Measurements from ENCODE around the gene DYNLT2.

The DYNLT2 gene

DNA sequence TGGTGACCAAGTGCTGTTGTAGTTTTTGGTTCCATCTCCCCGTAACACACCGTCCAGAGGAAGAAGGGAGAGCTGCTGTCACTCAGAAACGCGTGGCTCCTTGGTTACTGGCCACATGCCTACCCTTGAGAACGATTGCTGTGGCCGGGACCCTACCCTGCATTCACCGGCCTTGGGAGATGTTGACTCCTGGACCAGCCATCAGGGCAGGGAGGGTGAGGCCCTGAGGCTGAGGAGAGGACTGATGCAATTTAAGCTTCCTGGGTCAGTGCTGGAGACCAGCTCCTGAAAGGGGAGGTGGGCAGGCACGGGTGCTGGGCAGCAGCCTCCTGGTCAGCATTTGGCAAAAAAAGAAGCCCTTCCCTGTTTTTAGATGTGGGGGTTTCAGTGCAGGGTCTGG, 31.6 kb upstream of the DYNLT2 start:
- H3K27me3 ChIP-seq (replicated peaks), result no peaks in the 10 kb centered on the region
- no peak overlapping the region for H3K27ac ChIP-seq
- no peak overlapping the region for H3K4me3 ChIP-seq (ENCODE audit: low read depth, low read length)
- no peak for DNase-seq
- H3K36me3 ChIP-seq (replicated peaks), result no peaks in the 10 kb centered on the region
- TF ChIP-seq CTCF (IDR thresholded peaks at IDR 0.05; ENCODE audit: low read depth, low read length, missing control alignments), result no peak
- in situ Hi-C loops (cut with HindIII; ENCODE audit: low pct_ligation_motif_present, low sequenced_read_pairs), result no loop called here

DNA sequence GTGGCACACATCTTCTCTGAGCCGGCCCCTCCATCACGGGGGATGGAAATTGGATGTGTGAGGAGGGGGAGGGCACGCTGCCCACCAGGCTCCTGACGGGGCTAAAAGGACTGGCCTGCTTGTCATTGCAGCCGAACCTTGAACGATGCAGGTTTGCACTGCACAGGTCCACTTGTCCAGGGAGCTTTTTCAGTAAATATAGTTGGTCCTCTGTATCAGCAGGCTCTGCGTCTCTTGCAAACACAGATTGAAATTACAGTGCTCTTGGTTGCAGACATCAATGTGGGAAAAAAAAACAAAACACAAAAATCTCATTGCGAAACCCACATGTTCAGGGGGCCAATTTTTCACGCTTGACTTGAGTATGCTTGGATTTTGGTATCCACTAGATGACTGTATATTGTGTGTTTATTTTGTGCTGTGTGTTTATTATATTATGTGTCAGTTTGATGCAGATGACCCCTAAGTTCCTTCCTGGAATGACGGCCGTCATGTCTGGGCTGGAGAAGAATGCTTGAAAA, 29.3 kb upstream of the DYNLT2 start:
- Histone ChIP-seq H3K4me3 (ENCODE audit: low read depth, low read length) (no peak overlapping the region), H3K27ac (no peak overlapping the region), H3K36me3 (replicated peaks) (no peaks in the 10 kb centered on the region), H3K27me3 (replicated peaks) (no peaks in the 10 kb centered on the region)
- in situ Hi-C loops (cut with HindIII; ENCODE audit: low pct_ligation_motif_present, low sequenced_read_pairs), result no loop called here
- TF ChIP-seq CTCF (IDR thresholded peaks at IDR 0.05; ENCODE audit: low read depth, low read length, missing control alignments), result no peak
- no peak for DNase-seq

GRCh38 chr6:169779896-169780295, 28.5 kb upstream of the DYNLT2 start:
- DNase-seq, result no peak
- Histone ChIP-seq H3K36me3 (replicated peaks) (no peaks in the 10 kb centered on the region), H3K27me3 (replicated peaks) (no peaks in the 10 kb centered on the region), H3K4me3 (ENCODE audit: low read depth, low read length) (no peak overlapping the region), H3K27ac (no peak overlapping the region)
- no peak for TF ChIP-seq CTCF (IDR thresholded peaks at IDR 0.05; ENCODE audit: low read depth, low read length, missing control alignments)
- in situ Hi-C loops (cut with HindIII; ENCODE audit: low pct_ligation_motif_present, low sequenced_read_pairs), result no loop called here

GRCh38 chr6:169779092-169779815, 27.9 kb upstream of the DYNLT2 start:
- TF ChIP-seq CTCF (IDR thresholded peaks at IDR 0.05; ENCODE audit: low read depth, low read length, missing control alignments), result no peak
- Histone ChIP-seq H3K4me3 (ENCODE audit: low read depth, low read length) (no peak overlapping the region), H3K27me3 (replicated peaks) (no peaks in the 10 kb centered on the region), H3K36me3 (replicated peaks) (no peaks in the 10 kb centered on the region), H3K27ac (no peak overlapping the region)
- DNase-seq, result no peak
- in situ Hi-C loops (cut with HindIII; ENCODE audit: low pct_ligation_motif_present, low sequenced_read_pairs), result no loop called here

DNA sequence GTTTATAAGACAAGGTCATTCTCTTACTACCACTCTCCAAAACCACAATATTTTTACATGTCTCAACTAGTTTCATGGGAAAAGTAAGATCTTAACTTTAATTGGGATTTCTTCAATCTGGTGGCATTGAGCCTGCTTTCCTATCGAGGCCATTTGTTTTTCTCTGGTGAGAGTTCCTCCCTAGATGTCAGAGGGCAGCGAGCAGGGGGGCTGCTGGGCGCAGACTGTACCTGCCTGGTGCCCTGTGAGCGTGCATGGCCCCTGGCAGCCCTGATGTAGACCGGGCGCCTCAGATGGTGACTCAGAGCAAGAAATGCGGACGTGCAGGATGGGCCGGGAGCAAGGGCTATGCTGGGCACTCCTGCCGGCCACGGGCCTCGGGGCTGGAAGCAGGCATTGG, 27.3 kb upstream of the DYNLT2 start:
- no peaks in the 10 kb centered on the region for H3K36me3 ChIP-seq (replicated peaks)
- H3K27me3 ChIP-seq (replicated peaks), result no peaks in the 10 kb centered on the region
- in situ Hi-C loops (cut with HindIII; ENCODE audit: low pct_ligation_motif_present, low sequenced_read_pairs), result no loop called here
- H3K27ac ChIP-seq, result no peak overlapping the region
- no peak for TF ChIP-seq CTCF (IDR thresholded peaks at IDR 0.05; ENCODE audit: low read depth, low read length, missing control alignments)
- DNase-seq, result no peak
- no peak overlapping the region for H3K4me3 ChIP-seq (ENCODE audit: low read depth, low read length)

DNA sequence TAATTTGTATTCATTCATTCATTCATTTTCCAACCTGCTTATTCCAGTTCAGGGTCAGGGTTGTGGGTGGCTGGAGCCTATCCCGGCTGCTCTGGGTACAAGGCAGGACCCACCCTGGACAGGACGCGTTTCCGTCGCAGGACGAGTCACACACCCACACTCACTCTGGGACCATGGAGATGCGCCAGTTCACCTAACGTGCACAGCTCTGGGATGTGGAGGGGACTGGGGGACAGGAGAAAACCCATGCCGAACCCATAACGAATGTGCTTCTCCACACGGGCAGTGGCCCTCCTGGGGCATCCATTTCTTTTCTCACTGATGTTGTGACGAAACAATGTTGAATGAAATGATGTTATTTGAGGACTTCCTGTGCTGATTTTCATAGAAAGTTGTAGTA, 26.5 kb upstream of the DYNLT2 start:
- H3K27ac ChIP-seq, result no peak overlapping the region
- no peak overlapping the region for H3K4me3 ChIP-seq (ENCODE audit: low read depth, low read length)
- TF ChIP-seq CTCF (IDR thresholded peaks at IDR 0.05; ENCODE audit: low read depth, low read length, missing control alignments), result no peak
- in situ Hi-C loops (cut with HindIII; ENCODE audit: low pct_ligation_motif_present, low sequenced_read_pairs), result no loop called here
- H3K27me3 ChIP-seq (replicated peaks), result no peaks in the 10 kb centered on the region
- DNase-seq, result no peak
- no peaks in the 10 kb centered on the region for H3K36me3 ChIP-seq (replicated peaks)

Data from brain microvascular endothelial cell (primary cell).